ENCODE results near the gene TCF21. TPM values are rescaled to one million over a fixed set of nuclear protein-coding genes. Genes with fewer than 3 reads are reported as not detected.

The TCF21 gene
- total and polyA plus RNA-seq, 2 experiments from 2014 or later: 3.8 to 4.1 TPM

DNA sequence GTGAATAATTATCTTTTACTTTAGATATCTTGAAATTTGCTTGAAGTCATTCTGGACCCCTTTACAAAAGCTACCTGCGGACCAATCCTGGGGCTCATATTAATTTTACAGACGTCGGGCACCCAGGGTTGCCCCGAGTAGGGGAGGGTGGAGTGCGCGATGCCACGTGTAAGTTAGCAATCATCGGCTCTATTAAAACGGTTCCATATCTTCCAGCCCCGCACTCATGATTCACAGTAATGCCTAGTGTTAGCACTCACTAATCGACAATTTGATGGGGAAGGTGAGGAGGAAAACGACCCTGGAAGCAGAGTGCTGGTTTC is 34.9 kb upstream of the TCF21 start:
- Histone ChIP-seq H2AFZ (no peak overlapping the region), H3F3A (ENCODE audit: insufficient read depth) (no peaks in the 10 kb centered on the region), H3K9ac (no peak overlapping the region), H3K4me2 (ENCODE audit: unreplicated experiment) (no peak overlapping the region), H3K4me1 (ENCODE audit: insufficient read depth) (no peaks in the 10 kb centered on the region), H4K20me1 (ENCODE audit: insufficient read depth) (no peaks in the 10 kb centered on the region), H3K36me3 (ENCODE audit: low read depth) (no peaks in the 10 kb centered on the region), H3K9me2 (ENCODE audit: insufficient read depth) (no peaks in the 10 kb centered on the region), H3K4me3 (no peak overlapping the region), H3K27me3 (replicated peaks; ENCODE audit: insufficient read depth) (peaks cover 50% of the 10 kb centered on the region), H3K9me3 (ENCODE audit: low read depth) (no peaks in the 10 kb centered on the region), H3K27ac (no peak overlapping the region), H3K79me2 (ENCODE audit: insufficient read depth) (no peaks in the 10 kb centered on the region)
- 44 to 56% methylated on average over 11 to 12 of the region's 12 CpGs for WGBS, 2 experiments (ENCODE audit: low coverage in 1 of 2, low lambda C conversion rate in 2 of 2, missing lambda C conversion rate in 2 of 2)
- TF ChIP-seq EZH2 (IDR thresholded peaks at IDR 0.05; ENCODE audit: insufficient read depth, poor library complexity, severe bottlenecking) (peak; percentile 64), EZH2phosphoT487 (IDR thresholded peaks at IDR 0.05; ENCODE audit: insufficient read depth, low read depth) (no peak)
- in situ Hi-C loops (cut with MboI): no loop called here
- no peak for DNase-seq

DNA sequence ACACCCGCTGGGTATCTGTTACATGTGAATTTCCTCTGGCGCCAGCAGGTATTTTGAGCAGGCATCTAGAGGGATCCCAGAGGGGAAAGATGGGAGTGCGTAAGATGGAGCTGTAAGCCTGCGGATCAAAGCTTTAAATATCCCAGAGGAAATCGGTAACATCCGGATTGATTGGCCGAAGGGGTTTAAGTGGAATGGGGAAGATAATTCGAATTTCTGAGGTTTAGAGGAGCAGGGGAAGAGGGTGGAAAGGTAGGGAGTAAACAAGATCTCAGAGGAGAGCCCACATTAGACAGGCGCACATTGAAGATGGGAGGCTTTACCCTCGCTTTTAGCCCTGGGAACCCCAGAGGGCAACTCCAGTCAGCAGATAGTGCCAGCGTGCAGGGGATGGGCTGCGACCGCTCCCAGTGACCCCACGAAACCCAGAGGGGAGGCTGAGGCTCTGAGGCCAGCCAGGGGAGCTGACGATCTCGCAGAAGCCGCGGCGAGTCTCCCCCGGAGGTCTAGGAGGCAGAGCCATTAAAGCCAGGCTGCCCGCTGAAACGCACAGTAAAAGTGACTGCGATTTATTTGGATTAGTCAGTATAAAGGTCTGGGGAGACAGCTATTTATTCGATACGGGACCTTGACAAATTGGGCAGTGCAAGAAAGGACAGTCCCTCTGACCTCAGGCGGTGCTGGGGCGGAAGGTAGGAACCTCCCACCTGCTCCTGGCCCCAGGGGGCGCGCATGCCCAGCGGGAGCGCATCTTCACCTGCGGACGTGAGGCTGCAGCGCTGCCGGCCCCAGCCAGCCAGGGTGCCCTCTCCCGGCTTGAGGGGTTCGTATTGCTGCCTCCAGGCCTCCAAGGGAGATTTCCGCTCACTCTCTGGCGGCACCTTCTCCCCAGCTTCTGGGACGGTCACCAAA is 34.3 kb upstream of the TCF21 start:
- 22 to 25% methylated on average over 39 to 40 of the region's 40 CpGs for WGBS, 2 experiments (ENCODE audit: low coverage in 1 of 2, low lambda C conversion rate in 2 of 2, missing lambda C conversion rate in 2 of 2)
- no peaks in the 10 kb centered on the region for H3K9me3 ChIP-seq (ENCODE audit: low read depth)
- DNase-seq: peak; percentile 27
- H3K4me1 ChIP-seq (ENCODE audit: insufficient read depth): no peaks in the 10 kb centered on the region
- H3K27me3 ChIP-seq (replicated peaks; ENCODE audit: insufficient read depth): peaks cover 50% of the 10 kb centered on the region
- no peaks in the 10 kb centered on the region for H3F3A ChIP-seq (ENCODE audit: insufficient read depth)
- H3K27ac ChIP-seq: no peak overlapping the region
- no peaks in the 10 kb centered on the region for H3K79me2 ChIP-seq (ENCODE audit: insufficient read depth)
- in situ Hi-C loops (cut with MboI): no loop called here
- H3K9ac ChIP-seq: no peak overlapping the region
- H3K9me2 ChIP-seq (ENCODE audit: insufficient read depth): no peaks in the 10 kb centered on the region
- no peak overlapping the region for H2AFZ ChIP-seq
- H4K20me1 ChIP-seq (ENCODE audit: insufficient read depth): no peaks in the 10 kb centered on the region
- TF ChIP-seq EZH2 (IDR thresholded peaks at IDR 0.05; ENCODE audit: insufficient read depth, poor library complexity, severe bottlenecking) (peak; percentile 54), EZH2phosphoT487 (IDR thresholded peaks at IDR 0.05; ENCODE audit: insufficient read depth, low read depth) (no peak)
- H3K4me3 ChIP-seq: no peak overlapping the region
- no peak overlapping the region for H3K4me2 ChIP-seq (ENCODE audit: unreplicated experiment)
- H3K36me3 ChIP-seq (ENCODE audit: low read depth): no peaks in the 10 kb centered on the region

DNA sequence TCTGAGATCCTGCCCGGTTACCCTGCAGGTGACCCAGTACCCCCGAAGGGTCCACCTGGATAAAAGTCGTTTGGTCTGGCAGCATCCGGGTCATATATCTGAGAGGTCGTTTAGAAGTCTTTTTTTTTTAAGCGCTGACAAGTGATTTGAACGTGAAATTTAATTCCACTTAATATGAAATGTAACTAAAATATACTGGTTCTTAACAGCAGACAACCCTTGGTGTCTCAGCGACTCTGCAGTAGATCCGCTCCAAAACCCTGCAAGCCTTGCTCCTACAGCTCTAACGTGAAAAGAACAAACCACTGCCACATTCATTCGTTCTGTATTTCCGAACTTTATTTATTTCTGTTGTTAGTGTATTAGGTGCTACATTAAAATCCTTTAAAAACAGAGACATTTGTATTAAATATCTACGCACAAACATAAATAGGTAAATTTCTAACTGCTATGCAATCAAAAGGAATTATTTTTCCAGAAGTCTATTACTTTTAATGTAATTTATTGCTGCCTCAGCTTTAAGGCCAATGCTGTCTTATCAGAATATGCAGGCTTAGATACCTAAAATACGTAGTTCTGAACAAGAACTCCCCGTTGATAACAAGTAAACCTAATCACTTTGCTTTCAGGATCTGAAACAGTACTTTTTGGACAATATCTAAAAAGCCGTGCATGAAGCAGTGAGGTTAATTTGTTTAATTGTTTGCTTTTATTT is 33.5 kb upstream of the TCF21 start:
- Histone ChIP-seq H3K36me3 (ENCODE audit: low read depth) (no peaks in the 10 kb centered on the region), H3K9me3 (ENCODE audit: low read depth) (no peaks in the 10 kb centered on the region), H3K27ac (no peak overlapping the region), H3K79me2 (ENCODE audit: insufficient read depth) (no peaks in the 10 kb centered on the region), H3K9me2 (ENCODE audit: insufficient read depth) (no peaks in the 10 kb centered on the region), H2AFZ (no peak overlapping the region), H3K9ac (no peak overlapping the region), H3F3A (ENCODE audit: insufficient read depth) (no peaks in the 10 kb centered on the region), H3K27me3 (replicated peaks; ENCODE audit: insufficient read depth) (peaks cover 50% of the 10 kb centered on the region), H4K20me1 (ENCODE audit: insufficient read depth) (no peaks in the 10 kb centered on the region), H3K4me1 (ENCODE audit: insufficient read depth) (no peaks in the 10 kb centered on the region), H3K4me2 (ENCODE audit: unreplicated experiment) (no peak overlapping the region), H3K4me3 (no peak overlapping the region)
- 23 to 26% methylated on average over 16 of the region's 16 CpGs for WGBS, 2 experiments (ENCODE audit: low coverage in 1 of 2, low lambda C conversion rate in 2 of 2, missing lambda C conversion rate in 2 of 2)
- no peak for TF ChIP-seq EZH2phosphoT487 (IDR thresholded peaks at IDR 0.05; ENCODE audit: insufficient read depth, low read depth)
- peak; percentile 86 for TF ChIP-seq EZH2 (IDR thresholded peaks at IDR 0.05; ENCODE audit: insufficient read depth, poor library complexity, severe bottlenecking)
- no peak for DNase-seq
- in situ Hi-C loops (cut with MboI): no loop called here

DNA sequence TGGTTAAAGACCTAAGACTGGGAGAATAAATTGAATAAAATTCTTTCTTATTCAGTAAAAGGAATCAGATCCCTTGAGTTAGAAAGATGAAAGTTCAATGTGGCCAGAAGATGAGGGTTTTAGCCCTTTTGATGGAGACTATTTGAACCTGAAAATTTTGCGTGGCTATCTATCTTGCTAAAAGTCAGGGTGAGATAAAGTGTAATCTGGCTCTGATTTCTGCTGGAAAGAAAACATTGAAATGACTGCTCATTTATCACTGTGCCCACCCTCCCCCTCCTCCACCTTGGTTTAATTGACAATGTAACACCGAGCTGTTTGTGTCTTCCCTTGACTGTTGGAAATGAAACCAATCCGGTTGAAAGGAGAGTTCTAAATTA is 32.9 kb upstream of the TCF21 start:
- peak; percentile 68 for TF ChIP-seq EZH2 (IDR thresholded peaks at IDR 0.05; ENCODE audit: insufficient read depth, poor library complexity, severe bottlenecking)
- no peak for TF ChIP-seq EZH2phosphoT487 (IDR thresholded peaks at IDR 0.05; ENCODE audit: insufficient read depth, low read depth)
- Histone ChIP-seq H3K79me2 (ENCODE audit: insufficient read depth) (no peaks in the 10 kb centered on the region), H3K9me2 (ENCODE audit: insufficient read depth) (no peaks in the 10 kb centered on the region), H3K27me3 (replicated peaks; ENCODE audit: insufficient read depth) (peaks cover 50% of the 10 kb centered on the region), H3K4me1 (ENCODE audit: insufficient read depth) (no peaks in the 10 kb centered on the region), H3K4me2 (ENCODE audit: unreplicated experiment) (no peak overlapping the region), H3K27ac (no peak overlapping the region), H3K36me3 (ENCODE audit: low read depth) (no peaks in the 10 kb centered on the region), H2AFZ (no peak overlapping the region), H3K9me3 (ENCODE audit: low read depth) (no peaks in the 10 kb centered on the region), H3F3A (ENCODE audit: insufficient read depth) (no peaks in the 10 kb centered on the region), H3K4me3 (no peak overlapping the region), H3K9ac (no peak overlapping the region), H4K20me1 (ENCODE audit: insufficient read depth) (no peaks in the 10 kb centered on the region)
- WGBS, 2 experiments (ENCODE audit: low coverage in 1 of 2, low lambda C conversion rate in 2 of 2, missing lambda C conversion rate in 2 of 2): 40 to 48% methylated on average over 3 of the region's 3 CpGs
- DNase-seq: no peak
- in situ Hi-C loops (cut with MboI): no loop called here
